SU-DHL-6 (cell line): Measurements from ENCODE around the gene DNM2.

Experiments used
- CTCF ChIP-seq: fragments of 200-600 bp; sonication (generic); IDR thresholded peaks from one replicate; pipeline ENCODE4 v1.5.1; 2017; ENCODE audit warnings: antibody characterized with exemption, mild to moderate bottlenecking, low read length, moderate library complexity; ENCODE audit not compliant: insufficient read depth, poor library complexity, severe bottlenecking
- EZH2phosphoT487 ChIP-seq: fragments of 200-600 bp; sonication (generic), shearing (Covaris generic); conservative IDR thresholded peaks from 2 replicates; pipeline ENCODE4 v1.6.1; 2018; ENCODE audit warnings: mild to moderate bottlenecking, antibody characterized with exemption, low read length, moderate library complexity, mixed read lengths

GRCh38 chr19:10797541-10798256 is 79.8 kb downstream of the DNM2 start:
- TF ChIP-seq CTCF, result no peak
- no peak for TF ChIP-seq EZH2phosphoT487
